Neural progenitor cell (in vitro differentiated cells): Measurements from ENCODE around the gene PRMT7.

Experiments
- CTCF ChIP-seq: fragments of 200-600 bp; sonication (generic); IDR thresholded peaks from 2 replicates; pipeline ENCODE4 v1.5.1; 2017; ENCODE audit warnings: antibody characterized with exemption, mild to moderate bottlenecking
- EZH2 ChIP-seq: fragments of 200-600 bp; sonication (generic); IDR thresholded peaks from 2 replicates; pipeline ENCODE4 v1.6.1; 2017; ENCODE audit warnings: antibody characterized with exemption, mild to moderate bottlenecking, moderate library complexity

DNA sequence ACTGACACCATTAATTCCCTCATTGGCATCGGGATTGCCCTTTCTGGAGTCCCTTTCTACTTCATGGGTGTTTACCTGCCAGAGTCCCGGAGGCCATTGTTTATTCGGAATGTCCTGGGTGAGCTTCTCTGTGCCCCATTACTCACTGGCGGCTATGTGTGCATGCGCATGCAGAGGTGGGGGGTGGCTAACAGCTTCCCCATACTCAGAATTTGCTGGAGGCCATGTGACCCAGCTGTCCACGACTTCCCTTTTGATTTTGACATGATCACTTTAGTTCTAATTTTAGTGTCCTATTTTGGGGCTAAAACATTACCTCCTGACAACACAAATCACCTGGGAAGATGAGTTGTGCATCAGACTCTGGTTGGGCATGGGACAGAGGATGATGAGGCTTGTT lies 14.1 kb upstream of the PRMT7 start:
- TF ChIP-seq CTCF (no peak), EZH2 (no peak)
